MCF 10A (cell line): ENCODE data around the gene PRM1. TPM values are rescaled to one million over a fixed set of nuclear protein-coding genes. Genes with fewer than 3 reads are reported as not detected.

ENCODE experiments used
- BruUV-seq: library from RNA; stranded (reverse); fragments of 400-500 nt; replicated peaks from 2 replicates; lab custom pipeline; 2021; lab: Mats Ljungman, UMichigan
- CTCF ChIA-PET: fragments of 300-600 bp; sonication (Branson Sonifier 250); formaldehyde crosslinking; extraction: SDS; loops from one replicate; lab custom pipeline; 2021; ENCODE audit warnings: antibody characterized with exemption, inconsistent platforms; lab: Yijun Ruan, JAX
- POLR2A ChIA-PET: fragments of 300-600, 350-650 bp; sonication (Branson Sonifier 250); formaldehyde crosslinking; extraction: SDS; loops from one replicate; lab custom pipeline; 2020; ENCODE audit warnings: antibody characterized with exemption, inconsistent platforms; lab: Yijun Ruan, JAX
- DNase-seq: peaks from one replicate; pipeline ENCODE4 v3.0.0-alpha.2; 2018; ENCODE audit not compliant: unreplicated experiment
- H3K27ac Mint-ChIP-seq: one replicate; pipeline ENCODE4 v1.8.0; 2022; ENCODE audit warnings: mild to moderate bottlenecking, low read depth, mixed read lengths; ENCODE audit not compliant: unreplicated experiment
- H3K27me3 Mint-ChIP-seq: one replicate; pipeline ENCODE4 v1.8.0; 2022; ENCODE audit warnings: mixed read lengths; ENCODE audit not compliant: insufficient read depth, unreplicated experiment
- H3K36me3 Mint-ChIP-seq: one replicate; pipeline ENCODE4 v1.8.0; 2022; ENCODE audit warnings: mild to moderate bottlenecking, moderate library complexity, mixed read lengths; ENCODE audit not compliant: insufficient read depth, unreplicated experiment
- H3K4me1 Mint-ChIP-seq: one replicate; pipeline ENCODE4 v1.8.0; 2022; ENCODE audit warnings: mixed read lengths; ENCODE audit not compliant: insufficient read depth, unreplicated experiment
- H3K4me3 Mint-ChIP-seq: one replicate; pipeline ENCODE4 v1.8.0; 2022; ENCODE audit warnings: mild to moderate bottlenecking, moderate library complexity, mixed read lengths; ENCODE audit not compliant: unreplicated experiment
- H3K9me3 Mint-ChIP-seq: one replicate; pipeline ENCODE4 v1.8.0; 2022; ENCODE audit warnings: mixed read lengths; ENCODE audit not compliant: unreplicated experiment
- CTCF ChIP-seq: fragments of 200-600 bp; IDR thresholded peaks from one replicate; pipeline ENCODE4 v1.8.0; 2022; ENCODE audit warnings: antibody characterized with exemption, mild to moderate bottlenecking; ENCODE audit not compliant: unreplicated experiment
- intact Hi-C: fragments of 100-400 bp; cut with micrococcal nuclease; formaldehyde crosslinking; loops from 2 replicates; pipeline ENCODE4 v1.14.1; 2022
- total RNA-seq: library from RNA; stranded (reverse); gene quantifications from 2 replicates; pipeline ENCODE4 v1.2.3, GENCODE V29; 2022

The PRM1 gene
- total RNA-seq, 1 experiment from 2014 or later: not detected

- no TSS peak for BruUV-seq
- Mint-ChIP-seq H3K4me3 (no peak overlapping the region), H3K36me3 (no peaks in the 10 kb centered on the region), H3K27ac (no peak overlapping the region), H3K9me3 (no peaks in the 10 kb centered on the region), H3K4me1 (no peaks in the 10 kb centered on the region), H3K27me3 (peaks cover 33% of the 10 kb centered on the region)
- intact Hi-C loops: no loop called here
- no peak for DNase-seq
- no peak for TF ChIP-seq CTCF
- CTCF ChIA-PET: interaction anchor here (1.5 to 1.8 kb wide), 2 partner anchors 299 to 306 kb away, joined by 4 to 5 read pairs; no protein-coding TSS in a partner anchor
- POLR2A ChIA-PET: no interaction called here
Measured at GRCh38 chr16:11270602-11271162, 10.4 kb downstream of the PRM1 start.

- no TSS peak for BruUV-seq
- no peak within 1 kb of the TSS for H3K4me3 Mint-ChIP-seq
- ChIA-PET CTCF (interaction anchor here (0.6 to 0.9 kb wide), 3 partner anchors 11 to 88 kb away, joined by 3 read pairs; no protein-coding TSS in a partner anchor), POLR2A (interaction anchor here (0.7 to 1.6 kb wide), 3 partner anchors 9 to 42 kb away, joined by 3 to 4 read pairs (median 3); no protein-coding TSS in a partner anchor)
- no peaks in the 10 kb centered on the region for H3K4me1 Mint-ChIP-seq
- no peaks in the 10 kb centered on the region for H3K36me3 Mint-ChIP-seq
- TF ChIP-seq CTCF: no peak
- H3K9me3 Mint-ChIP-seq: no peaks in the 10 kb centered on the region
- no peak within 1 kb of the TSS for H3K27ac Mint-ChIP-seq
- intact Hi-C loops: no loop called here
- H3K27me3 Mint-ChIP-seq: peaks cover 33% of the 10 kb centered on the region
- DNase-seq: no peak
Measured at GRCh38 chr16:11268921-11269375, 12.2 kb downstream of the PRM1 start, which contains the start of gene TNP2. Gene TNP2, minus strand, starts transcription at chr16:11269325. Its CDS starts 63 bp downstream, at chr16:11269262.

- POLR2A ChIA-PET: no interaction called here
- no peaks in the 10 kb centered on the region for H3K36me3 Mint-ChIP-seq
- no peaks in the 10 kb centered on the region for H3K9me3 Mint-ChIP-seq
- no peak overlapping the region for H3K27ac Mint-ChIP-seq
- BruUV-seq: no TSS peak
- no peaks in the 10 kb centered on the region for H3K4me1 Mint-ChIP-seq
- CTCF ChIA-PET: no interaction called here
- no peak for TF ChIP-seq CTCF
- intact Hi-C loops: no loop called here
- no peak for DNase-seq
- H3K4me3 Mint-ChIP-seq: no peak overlapping the region
- H3K27me3 Mint-ChIP-seq: peaks cover 26% of the 10 kb centered on the region
Measured at GRCh38 chr16:11265124-11265523, 16.0 kb downstream of the PRM1 start.

GRCh38 chr16:11264155-11264832 lies 16.8 kb downstream of the PRM1 start:
- no peaks in the 10 kb centered on the region for H3K4me1 Mint-ChIP-seq
- no peak for TF ChIP-seq CTCF
- H3K4me3 Mint-ChIP-seq: no peak overlapping the region
- no peak overlapping the region for H3K27ac Mint-ChIP-seq
- ChIA-PET POLR2A (no interaction called here), CTCF (interaction anchor here (11.0 kb wide), 1 partner anchor 297 kb away, joined by 342 read pairs; no protein-coding TSS in a partner anchor)
- DNase-seq: no peak
- H3K36me3 Mint-ChIP-seq: no peaks in the 10 kb centered on the region
- BruUV-seq: no TSS peak
- no peaks in the 10 kb centered on the region for H3K9me3 Mint-ChIP-seq
- peaks cover 18% of the 10 kb centered on the region for H3K27me3 Mint-ChIP-seq
- intact Hi-C loops: no loop called here
